CD14-positive monocyte (primary cell): ENCODE data around the gene ZNF726. TPM values are rescaled to one million over a fixed set of nuclear protein-coding genes. Genes with fewer than 3 reads are reported as not detected.
"Not testable (repeated sequence)": the region's sequence is repeated elsewhere in the genome, so short reads cannot be mapped to it uniquely, and the experiment has no call there.

Source experiments
- DNase-seq, 3 donors: peaks; one replicate each; pipeline ENCODE4 v3.0.0-alpha.2; 2011 to 2022
- H2AFZ ChIP-seq: 2 replicates; pipeline ENCODE4 v1.6.0; 2012; ENCODE audit warnings: mild to moderate bottlenecking, low read depth, low read length, inconsistent platforms; ENCODE audit not compliant: insufficient read depth, poor library complexity, severe bottlenecking
- H3K27ac ChIP-seq, 2 donors: 1 replicate in 1 of 2; 2 replicates in 1 of 2; pipeline ENCODE4 v1.5.1; 2012 to 2013; ENCODE audit warnings: low read length in 2 of 2, control low read depth in 1 of 2, inconsistent platforms in 1 of 2, low read depth in 1 of 2, mild to moderate bottlenecking in 1 of 2
- H3K27me3 ChIP-seq, 2 donors: one replicate each; pipeline versions ENCODE4 v1.6.0 to v1.6.1; 2011 to 2013; ENCODE audit warnings: low read length in 2 of 2; ENCODE audit not compliant: control insufficient read depth in 2 of 2, insufficient read depth in 2 of 2
- H3K36me3 ChIP-seq, 2 donors: replicated peaks in 1 of 2; 1 replicate in 1 of 2; 2 replicates in 1 of 2; pipeline versions ENCODE4 v1.5.1 to v1.6.1; 2012 to 2013; ENCODE audit warnings: low read length in 2 of 2, control low read depth in 1 of 2, inconsistent platforms in 1 of 2, mild to moderate bottlenecking in 1 of 2; ENCODE audit not compliant: insufficient read depth in 2 of 2, control insufficient read depth in 1 of 2
- H3K4me1 ChIP-seq, 2 donors: 1 replicate in 1 of 2; 2 replicates in 1 of 2; pipeline versions ENCODE4 v1.5.1 to v1.6.1; 2012 to 2013; ENCODE audit warnings: low read length in 2 of 2, control low read depth in 1 of 2, inconsistent platforms in 1 of 2, mild to moderate bottlenecking in 1 of 2, moderate library complexity in 1 of 2; ENCODE audit not compliant: insufficient read depth in 2 of 2, control insufficient read depth in 1 of 2
- H3K4me2 ChIP-seq: replicated peaks from 2 replicates; pipeline ENCODE3; 2012; ENCODE audit warnings: low read length, moderate library complexity, mild to moderate bottlenecking; ENCODE audit not compliant: poor library complexity, severe bottlenecking; ENCODE audit errors: extremely low read depth
- H3K4me3 ChIP-seq, 3 experiments: fragments of 200-600 bp in 1 of 3; sonication (generic) in 1 of 3; replicated peaks in 1 of 3; 1 replicate in 2 of 3; 2 replicates in 1 of 3; pipeline ENCODE4 v1.5.1; 2011 to 2013; ENCODE audit warnings: low read length in 3 of 3, mild to moderate bottlenecking in 3 of 3, control low read depth in 2 of 3, low read depth in 2 of 3, inconsistent platforms in 1 of 3, moderate library complexity in 1 of 3
- H3K79me2 ChIP-seq: 2 replicates; pipeline ENCODE4 v1.6.0; 2012; ENCODE audit warnings: mild to moderate bottlenecking, control low read depth, inconsistent platforms, low read length, moderate library complexity; ENCODE audit not compliant: insufficient read depth
- H3K9ac ChIP-seq: 2 replicates; pipeline ENCODE4 v1.6.0; 2017; ENCODE audit warnings: low read length, mild to moderate bottlenecking; ENCODE audit not compliant: insufficient read depth, poor library complexity, severe bottlenecking
- H3K9me3 ChIP-seq, 2 donors: replicated peaks in 1 of 2; 1 replicate in 1 of 2; 2 replicates in 1 of 2; pipeline versions ENCODE4 v1.5.1 to v1.6.1; 2012 to 2013; ENCODE audit warnings: low read length in 2 of 2, control low read depth in 1 of 2; ENCODE audit not compliant: control insufficient read depth in 1 of 2, insufficient read depth in 1 of 2
- H4K20me1 ChIP-seq: 2 replicates; pipeline ENCODE4 v1.6.0; 2012; ENCODE audit warnings: mild to moderate bottlenecking, low read length, control low read depth, moderate library complexity; ENCODE audit not compliant: insufficient read depth
- H3K27ac Mint-ChIP-seq, 7 donors: one replicate each; pipeline ENCODE4 v1.8.0; 2020; ENCODE audit warnings: mild to moderate bottlenecking in 7 of 7, mixed read lengths in 7 of 7, moderate library complexity in 6 of 7, inconsistent platforms in 2 of 7
- H3K27me3 Mint-ChIP-seq, 3 donors: one replicate each; pipeline ENCODE4 v1.8.0; 2021 to 2022; ENCODE audit warnings: low read depth in 3 of 3, mild to moderate bottlenecking in 3 of 3, mixed read lengths in 3 of 3, moderate library complexity in 3 of 3, inconsistent platforms in 1 of 3
- H3K36me3 Mint-ChIP-seq, 2 donors: one replicate each; pipeline ENCODE4 v1.8.0; 2020; ENCODE audit warnings: mixed read lengths in 2 of 2, inconsistent platforms in 1 of 2, mild to moderate bottlenecking in 1 of 2
- H3K4me1 Mint-ChIP-seq: one replicate; pipeline ENCODE4 v1.8.0; 2020; ENCODE audit warnings: mild to moderate bottlenecking, mixed read lengths
- H3K4me3 Mint-ChIP-seq, 2 donors: one replicate each; pipeline ENCODE4 v1.8.0; 2020; ENCODE audit warnings: mild to moderate bottlenecking in 2 of 2, mixed read lengths in 2 of 2, moderate library complexity in 1 of 2
- H3K9me3 Mint-ChIP-seq, 7 donors: one replicate each; pipeline ENCODE4 v1.8.0; 2020 to 2022; ENCODE audit warnings: mixed read lengths in 7 of 7, mild to moderate bottlenecking in 6 of 7, moderate library complexity in 6 of 7, inconsistent platforms in 2 of 7
- WGBS: methylation state at CpG from one replicate; pipeline ENCODE4 v1.1.5; 2013; ENCODE audit warnings: missing lambda C conversion rate; ENCODE audit not compliant: insufficient coverage; 5-methylcytosine and 5-hydroxymethylcytosine counted together
- intact Hi-C, 2 donors: fragments of 100-400 bp; cut with micrococcal nuclease; formaldehyde crosslinking; loops; one replicate each; pipeline versions ENCODE4 v1.15.0 to v1.15.1; 2023
- polyA plus RNA-seq, 3 donors: library from polyadenylated mRNA; depleted of rRNA in 1 of 3; unstranded in 2 of 3; stranded (reverse) in 1 of 3; fragments of 300-500 nt in 2 of 3; fragments of >200 nt in 1 of 3; fragmentation: Illumina TruSeq in 2 of 3; gene quantifications; 1 replicate in 2 of 3; 2 replicates in 1 of 3; pipeline ENCODE4 v1.2.3, GENCODE V29; 2012 to 2021
- TF ChIP-seq, protein P1 (sequence below): fragments of 200-600 bp; IDR thresholded peaks from one replicate; pipeline ENCODE4 v1.8.0; 2022; ENCODE audit warnings: antibody characterized with exemption, mild to moderate bottlenecking

The ZNF726 gene
- polyA plus RNA-seq, 3 donors = 0.10 to 0.34 (median 0.28) TPM

DNA sequence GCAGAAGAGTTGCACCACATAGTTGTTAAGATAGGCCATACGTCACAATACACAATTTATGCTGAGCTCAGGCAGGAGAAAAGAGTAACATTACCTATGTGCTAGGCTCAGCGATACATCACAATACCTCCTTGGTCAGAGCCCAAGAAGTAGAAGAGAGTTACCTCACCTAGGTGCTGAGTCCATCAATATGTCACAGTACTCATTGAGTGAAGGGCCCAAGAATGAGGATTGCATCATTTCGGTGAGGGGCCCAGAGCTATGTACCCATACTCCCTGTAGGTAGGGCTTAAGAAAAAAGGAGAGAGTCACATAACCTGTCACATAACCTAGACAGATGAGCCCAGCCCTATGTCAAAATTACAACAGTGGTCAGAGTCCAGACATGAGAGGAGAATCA lies 62.6 kb downstream of the ZNF726 start:
- H3K27me3 Mint-ChIP-seq, H4K20me1 ChIP-seq, H3K4me1 Mint-ChIP-seq, H3K27ac Mint-ChIP-seq, H3K4me1 ChIP-seq, intact Hi-C loops, H2AFZ ChIP-seq, H3K36me3 ChIP-seq, H3K4me3 Mint-ChIP-seq, H3K4me2 ChIP-seq, H3K79me2 ChIP-seq, H3K36me3 Mint-ChIP-seq, H3K4me3 ChIP-seq, H3K27ac ChIP-seq, DNase-seq, H3K27me3 ChIP-seq, H3K9ac ChIP-seq: not testable (repeated sequence)
- H3K9me3 Mint-ChIP-seq = peaks cover 27 to 53% (median 46%) of the 10 kb centered on the region in 7 donors
- WGBS = no CpG with 5 or more reads among the region's 3 CpGs
- peaks cover 31 to 65% of the 10 kb centered on the region in 2 donors for H3K9me3 ChIP-seq

DNA sequence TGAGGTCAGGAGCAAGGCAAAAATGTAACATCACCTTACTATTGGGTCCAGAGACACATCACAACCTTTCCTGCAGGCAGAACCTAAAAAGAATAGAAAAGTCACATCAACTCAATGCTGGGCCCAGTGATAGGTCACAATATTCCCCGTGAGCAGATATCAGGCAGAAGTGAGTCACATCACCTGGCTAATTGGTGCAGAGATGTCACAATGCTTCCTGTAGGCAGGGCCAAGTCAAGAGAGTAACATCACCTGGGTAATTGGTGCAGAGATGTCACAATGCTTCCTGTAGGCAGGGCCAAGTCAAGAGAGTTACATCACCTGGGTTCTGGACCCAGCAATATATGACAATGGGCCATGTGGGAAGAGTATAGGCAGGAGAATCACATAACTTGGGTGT lies 63.4 kb downstream of the ZNF726 start:
- H3K27ac ChIP-seq = no peak overlapping the region
- H3K9me3 ChIP-seq = peaks cover 28 to 57% of the 10 kb centered on the region in 2 donors
- DNase-seq = no peak
- H3K4me3 Mint-ChIP-seq = no peak overlapping the region
- H3K27me3 ChIP-seq = no peaks in the 10 kb centered on the region
- no peaks in the 10 kb centered on the region for H4K20me1 ChIP-seq
- no peaks in the 10 kb centered on the region for H3K79me2 ChIP-seq
- no peak overlapping the region for H3K27ac Mint-ChIP-seq
- 63% methylated on average over 1 of the region's 1 CpG for WGBS
- H3K27me3 Mint-ChIP-seq = peaks cover 1 to 3% (median 2%) of the 10 kb centered on the region in 3 donors
- intact Hi-C loops = no loop called here
- H3K36me3 Mint-ChIP-seq = no peaks in the 10 kb centered on the region
- no peak overlapping the region for H3K4me3 ChIP-seq
- H3K4me1 Mint-ChIP-seq = no peaks in the 10 kb centered on the region
- H3K4me2 ChIP-seq = no peak overlapping the region
- H2AFZ ChIP-seq = no peak overlapping the region
- TF ChIP-seq, protein P1, sequence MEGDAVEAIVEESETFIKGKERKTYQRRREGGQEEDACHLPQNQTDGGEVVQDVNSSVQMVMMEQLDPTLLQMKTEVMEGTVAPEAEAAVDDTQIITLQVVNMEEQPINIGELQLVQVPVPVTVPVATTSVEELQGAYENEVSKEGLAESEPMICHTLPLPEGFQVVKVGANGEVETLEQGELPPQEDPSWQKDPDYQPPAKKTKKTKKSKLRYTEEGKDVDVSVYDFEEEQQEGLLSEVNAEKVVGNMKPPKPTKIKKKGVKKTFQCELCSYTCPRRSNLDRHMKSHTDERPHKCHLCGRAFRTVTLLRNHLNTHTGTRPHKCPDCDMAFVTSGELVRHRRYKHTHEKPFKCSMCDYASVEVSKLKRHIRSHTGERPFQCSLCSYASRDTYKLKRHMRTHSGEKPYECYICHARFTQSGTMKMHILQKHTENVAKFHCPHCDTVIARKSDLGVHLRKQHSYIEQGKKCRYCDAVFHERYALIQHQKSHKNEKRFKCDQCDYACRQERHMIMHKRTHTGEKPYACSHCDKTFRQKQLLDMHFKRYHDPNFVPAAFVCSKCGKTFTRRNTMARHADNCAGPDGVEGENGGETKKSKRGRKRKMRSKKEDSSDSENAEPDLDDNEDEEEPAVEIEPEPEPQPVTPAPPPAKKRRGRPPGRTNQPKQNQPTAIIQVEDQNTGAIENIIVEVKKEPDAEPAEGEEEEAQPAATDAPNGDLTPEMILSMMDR = no peak
- H3K9ac ChIP-seq = no peak overlapping the region
- H3K36me3 ChIP-seq = no peaks in the 10 kb centered on the region
- no peaks in the 10 kb centered on the region for H3K4me1 ChIP-seq
- peaks cover 25 to 49% (median 44%) of the 10 kb centered on the region in 7 donors for H3K9me3 Mint-ChIP-seq
